NCI-H1930 (cell line): Measurements from ENCODE around the gene GKN1.

Source experiments
- DNase-seq, 2 experiments: peaks; one replicate each; lab custom pipeline; 2025; lab: John Stamatoyannopoulos, UW

GKN1 gene

DNA sequence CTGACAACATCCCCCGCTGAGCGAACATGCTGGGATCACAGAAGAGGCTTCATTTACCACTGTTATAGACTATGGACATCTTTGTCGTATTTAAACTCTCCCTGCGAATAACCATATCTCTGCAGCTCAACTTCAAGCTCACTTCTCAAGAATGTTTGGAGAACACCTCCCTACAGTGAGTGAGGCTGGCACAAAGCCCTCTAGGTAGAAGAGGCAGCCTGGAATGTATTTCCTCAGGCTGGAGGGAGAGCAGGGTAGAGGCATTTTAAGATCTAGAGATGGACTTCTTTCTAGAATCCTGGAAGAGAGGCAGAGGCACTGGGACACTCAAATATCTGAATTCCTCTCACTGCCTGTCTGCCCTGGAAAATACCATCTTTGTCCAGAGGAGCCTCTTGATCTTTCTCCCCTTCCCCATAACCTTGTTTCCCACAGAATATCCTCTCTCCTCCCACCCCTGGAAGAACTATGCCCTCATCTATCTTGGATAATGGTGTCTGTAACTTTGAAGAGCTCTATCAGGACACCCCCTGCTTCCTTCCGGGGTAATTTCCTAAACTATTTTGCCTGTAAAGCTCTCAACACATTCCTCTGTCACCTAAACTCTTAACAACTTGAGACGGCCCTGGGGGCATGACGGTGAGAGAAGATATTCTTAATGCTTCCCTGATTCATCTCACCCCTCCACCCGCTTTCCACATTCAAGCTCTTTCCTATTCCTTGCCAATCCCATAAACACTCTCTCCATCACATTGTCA, 36.2 kb downstream of the GKN1 start:
- DNase-seq, result no peak

DNA sequence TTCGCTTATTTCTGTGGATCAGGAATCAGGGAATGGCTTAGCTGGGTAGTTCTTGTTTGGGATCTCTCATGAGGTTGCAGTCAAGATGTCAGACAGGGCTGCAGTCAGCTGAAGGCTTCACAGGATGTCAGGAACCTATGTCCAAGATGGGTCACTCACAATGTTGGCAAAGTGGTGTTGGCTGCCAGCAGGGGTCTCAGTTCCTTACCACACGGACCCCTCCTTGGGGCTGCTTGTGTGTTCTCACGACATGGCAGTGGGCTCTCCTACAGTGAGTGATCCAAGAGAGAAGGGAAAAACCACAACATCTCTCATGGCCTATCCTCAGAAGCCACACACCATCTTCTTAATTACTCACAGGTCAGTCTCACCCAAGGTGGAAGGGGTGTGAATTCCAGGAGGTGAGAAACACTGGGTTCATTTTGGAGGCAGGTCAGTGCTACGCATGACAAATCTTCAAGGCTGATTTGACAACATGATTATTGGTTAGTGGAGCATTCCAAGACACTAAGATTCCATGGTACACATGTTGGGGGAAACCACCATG, 37.2 kb downstream of the GKN1 start:
- DNase-seq, result no peak

DNA sequence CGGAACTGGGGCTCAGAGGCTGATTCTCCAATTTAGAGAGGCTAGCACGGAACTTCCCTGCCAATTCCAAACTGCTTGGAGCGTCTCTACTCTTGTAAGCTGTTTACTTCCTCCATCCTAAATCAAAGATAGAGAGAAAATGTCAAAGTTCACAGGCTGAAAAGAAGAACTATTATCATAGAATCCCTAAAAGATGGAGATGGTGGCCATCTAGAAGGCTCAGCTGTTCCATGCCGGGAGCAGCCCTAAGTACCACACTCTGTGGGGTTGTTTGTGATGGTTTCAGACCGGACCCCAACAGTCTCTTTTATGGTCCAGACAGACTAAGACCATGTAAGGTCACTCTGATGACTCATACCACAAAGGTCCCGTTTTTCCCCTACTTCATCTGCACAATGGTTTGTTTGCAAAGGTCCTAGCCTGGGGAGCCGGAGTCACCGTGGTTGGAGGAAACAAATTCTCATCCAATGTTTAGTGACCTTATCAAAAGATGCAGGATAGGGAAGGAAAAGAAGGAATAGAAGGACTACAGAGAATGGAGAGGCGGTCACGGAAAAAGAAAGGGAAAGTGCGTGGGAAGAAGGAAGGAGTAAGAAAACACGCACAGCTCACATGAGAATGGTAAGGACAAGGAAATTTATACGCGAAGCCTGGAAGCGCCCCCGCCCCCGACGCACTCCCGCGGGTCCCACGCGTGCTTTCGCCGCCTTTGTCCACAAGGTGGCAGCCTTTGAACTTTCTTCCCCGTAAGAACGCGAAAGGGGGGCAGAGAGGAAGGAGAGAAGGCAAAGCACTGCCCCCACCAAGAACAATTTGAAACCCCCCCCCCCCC, 38.1 kb downstream of the GKN1 start:
- DNase-seq, result peak; percentile 21 to 44

DNA sequence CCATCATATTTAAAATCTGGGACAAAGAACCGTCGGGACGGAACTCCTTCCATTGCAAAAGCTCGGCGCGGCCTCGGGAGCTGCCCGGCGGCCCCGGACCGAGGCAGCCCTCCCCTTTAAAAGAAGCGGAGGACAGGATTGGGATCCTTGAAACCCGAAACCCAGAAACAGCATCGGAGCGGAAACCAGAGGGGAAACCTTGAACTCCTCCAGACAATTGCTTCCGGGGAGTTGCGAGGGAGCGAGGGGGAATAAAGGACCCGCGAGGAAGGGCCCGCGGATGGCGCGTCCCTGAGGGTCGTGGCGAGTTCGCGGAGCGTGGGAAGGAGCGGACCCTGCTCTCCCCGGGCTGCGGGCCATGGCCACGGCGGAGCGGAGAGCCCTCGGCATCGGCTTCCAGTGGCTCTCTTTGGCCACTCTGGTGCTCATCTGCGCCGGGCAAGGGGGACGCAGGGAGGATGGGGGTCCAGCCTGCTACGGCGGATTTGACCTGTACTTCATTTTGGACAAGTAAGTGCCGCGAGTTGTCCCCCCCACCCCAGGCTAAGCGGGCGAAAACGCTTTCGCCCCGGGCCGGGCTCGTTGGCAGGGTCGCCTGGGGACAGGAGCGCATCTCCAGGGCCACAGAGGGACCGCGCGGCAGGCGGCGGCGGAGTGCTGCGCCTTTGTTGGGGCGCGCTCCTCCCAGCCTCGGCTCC, 38.9 kb downstream of the GKN1 start, which contains the start of gene ANTXR1:
TSS of gene ANTXR1 (plus strand) at position 38 of the 698 bp plus-strand sequence. CDS start at position 359, 321 bp downstream.
- DNase-seq, result peak; percentile 17 to 44

DNA sequence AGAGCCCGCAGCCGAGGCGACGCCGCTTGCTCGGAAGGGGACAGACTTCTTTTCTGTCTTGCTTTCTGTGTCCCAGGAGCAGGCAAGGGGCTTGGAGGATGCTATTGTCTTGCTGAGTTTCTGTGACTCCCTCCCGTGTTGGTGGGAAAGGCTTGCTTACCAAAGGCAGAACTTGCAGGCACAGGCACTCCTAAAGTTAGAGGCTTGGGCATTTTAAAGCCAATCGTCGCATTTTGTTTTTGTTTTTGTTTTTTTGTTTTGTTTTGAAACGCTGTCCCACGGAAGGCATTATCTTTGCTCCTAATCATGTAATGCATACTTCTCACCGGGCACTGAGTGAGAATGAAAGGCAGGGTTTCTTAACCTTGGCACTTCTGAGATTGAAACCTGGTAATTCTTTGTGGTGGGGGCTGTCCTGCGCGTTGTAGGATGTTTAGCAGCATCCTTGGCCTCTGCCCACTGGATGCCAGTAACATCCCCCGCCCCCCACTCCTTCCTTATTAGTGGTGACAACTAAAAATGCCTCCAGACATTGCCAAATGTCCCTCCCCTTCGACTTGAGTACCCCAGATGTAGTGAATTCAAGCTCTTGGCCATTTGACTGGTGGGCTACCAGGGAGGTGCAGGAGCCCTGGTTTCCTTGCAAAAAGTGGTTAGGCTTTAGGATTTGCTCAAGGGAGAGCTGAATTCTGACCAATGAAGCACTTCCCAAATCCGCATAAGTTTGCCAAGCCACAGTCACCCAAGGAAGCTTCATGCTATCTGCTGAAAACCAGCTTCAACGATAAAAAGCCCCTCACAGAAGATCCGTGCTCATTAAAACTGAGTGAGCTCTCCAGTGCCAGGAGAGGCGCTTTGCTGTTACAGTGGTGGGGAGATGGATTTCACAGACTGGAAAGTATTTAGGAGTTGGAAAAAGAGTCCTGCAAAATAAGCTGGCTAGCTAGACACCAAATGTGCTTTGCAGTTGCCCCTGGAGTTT, 39.7 kb downstream of the GKN1 start:
- DNase-seq, result no peak

DNA sequence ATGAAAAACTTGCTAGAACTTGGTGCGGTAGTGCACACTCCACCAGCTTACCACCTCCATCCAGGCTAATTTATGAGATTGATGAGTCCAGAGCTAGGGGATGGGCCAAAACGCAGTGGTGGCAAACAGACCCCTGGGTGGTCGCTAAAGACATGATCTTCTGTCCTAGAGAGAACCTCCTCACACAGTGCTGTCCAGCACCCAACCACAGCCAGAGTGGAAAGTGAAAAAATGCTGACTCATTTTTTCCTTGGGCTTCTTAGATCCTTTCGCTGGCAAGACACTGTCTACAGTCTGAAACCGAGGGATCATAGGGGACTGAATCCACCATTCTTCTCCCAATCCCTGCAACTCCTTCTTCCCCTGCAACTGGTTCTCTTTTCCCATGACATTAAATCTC, 42.6 kb downstream of the GKN1 start:
- DNase-seq, result no peak

DNA sequence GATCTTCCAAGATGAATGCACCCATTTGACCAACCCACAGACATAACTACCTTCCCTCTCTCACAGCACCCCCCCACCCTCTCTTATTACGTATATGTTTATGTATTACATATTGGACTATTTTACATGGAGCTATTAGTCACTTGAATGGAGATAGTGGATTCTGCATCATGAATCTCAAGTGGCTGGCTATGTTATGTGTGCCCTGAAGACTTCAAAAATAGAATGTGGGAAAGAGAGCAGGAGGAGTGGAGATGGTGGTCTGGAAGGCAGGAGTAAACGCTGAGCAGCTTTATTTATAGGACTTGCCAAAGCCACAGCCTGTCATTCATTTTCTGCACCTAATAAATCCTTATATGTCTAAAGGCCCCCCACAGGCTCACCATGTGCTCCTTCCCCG, 43.4 kb downstream of the GKN1 start:
- no peak for DNase-seq

DNA sequence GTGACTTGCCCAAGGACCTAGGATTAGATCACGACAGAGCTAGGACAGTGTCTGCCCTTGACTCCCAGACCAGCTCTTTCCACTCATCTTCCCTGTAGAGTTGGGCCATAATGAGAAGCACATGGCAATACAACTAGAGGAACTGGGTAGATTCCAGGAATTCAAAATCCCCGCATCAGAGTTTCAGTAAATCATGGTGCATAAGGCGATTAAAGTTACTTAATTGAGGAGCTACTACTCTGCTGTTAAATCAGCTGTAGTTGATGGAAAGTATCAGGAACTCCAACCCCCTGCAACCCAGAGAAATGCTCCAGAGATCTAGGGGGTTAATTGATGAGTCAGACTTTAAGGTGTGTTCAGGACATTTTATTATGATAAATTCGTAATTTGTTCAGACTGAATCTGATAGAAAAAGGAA, 44.3 kb downstream of the GKN1 start:
- no peak for DNase-seq

DNA sequence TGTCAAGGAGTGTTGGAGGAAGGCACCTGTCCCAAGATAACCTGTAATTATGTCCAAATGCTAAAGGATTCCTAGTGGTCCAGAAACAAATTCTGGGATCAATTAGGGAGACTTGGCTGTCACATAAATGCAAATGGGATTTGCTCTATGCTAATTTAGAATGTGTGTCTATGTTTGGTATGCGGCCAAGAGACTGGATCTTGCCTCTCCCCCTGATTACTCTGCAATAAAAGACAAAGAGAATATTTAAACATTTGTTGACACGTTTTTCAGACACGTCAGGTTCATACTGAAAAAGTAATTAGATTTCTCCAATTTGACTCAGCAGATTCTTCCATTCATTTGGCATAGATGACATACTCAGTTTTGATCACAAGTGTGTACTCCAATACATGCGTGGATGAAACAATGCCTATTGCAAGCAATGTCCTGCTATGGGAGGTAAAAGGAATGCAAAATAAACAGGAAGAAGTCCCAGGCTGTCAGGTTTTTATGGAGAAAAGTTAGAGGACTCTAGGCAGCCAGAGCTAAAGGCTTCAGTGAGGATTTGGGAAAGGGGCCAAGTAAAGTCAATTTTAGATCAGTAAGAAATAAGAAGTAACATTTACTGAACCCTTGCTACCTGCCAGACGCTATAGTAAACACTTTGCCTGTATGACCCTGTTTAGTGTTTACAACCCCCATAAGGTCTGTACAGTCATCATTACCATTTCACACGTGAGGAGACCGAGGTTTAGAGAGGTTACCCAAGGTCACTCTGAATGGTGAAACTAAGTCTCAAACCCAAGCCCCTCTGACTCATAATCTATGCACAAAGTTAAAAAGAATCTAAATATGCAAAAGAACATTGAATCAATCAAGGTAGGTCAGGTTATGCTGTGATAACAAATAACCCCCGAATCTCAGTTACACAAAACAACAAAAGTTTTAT, 46.3 kb downstream of the GKN1 start:
- DNase-seq, result no peak

DNA sequence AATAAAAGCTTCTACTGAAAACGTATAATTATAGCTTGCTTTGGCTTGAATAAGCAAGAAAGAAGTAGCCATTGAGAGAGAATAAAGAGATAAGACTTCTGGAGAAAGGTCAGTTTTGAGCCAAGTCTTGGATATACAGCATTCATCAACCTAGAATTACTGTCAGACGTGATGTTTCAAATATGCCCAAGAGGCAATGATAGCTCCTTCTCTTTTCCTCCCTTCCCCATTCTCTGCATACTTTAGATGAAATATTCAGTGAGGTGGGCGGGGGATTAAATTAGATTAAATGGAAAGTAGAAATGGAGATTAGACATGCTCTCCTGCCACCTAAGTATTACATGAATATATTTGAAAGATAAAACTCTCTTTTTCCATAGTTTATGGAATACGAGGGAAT, 47.3 kb downstream of the GKN1 start:
- no peak for DNase-seq

DNA sequence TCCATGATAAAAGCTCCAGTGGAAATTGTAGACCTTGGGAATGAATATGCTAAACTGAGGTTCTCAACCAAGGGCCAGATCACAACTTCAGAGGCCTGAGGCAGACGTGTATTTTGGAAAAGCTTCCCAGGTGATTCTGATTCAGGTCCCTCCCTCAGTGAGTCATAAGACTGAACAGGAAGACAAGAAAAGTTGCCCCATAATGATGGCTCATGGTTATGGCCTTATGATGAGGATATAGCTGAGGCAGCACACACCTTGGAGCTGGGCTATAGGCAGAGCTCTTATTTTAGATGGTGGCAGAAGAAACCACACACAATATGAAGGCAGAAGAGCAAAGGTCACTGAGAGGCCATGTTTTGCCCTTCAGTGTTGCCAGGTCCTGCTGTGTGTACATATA, 48.1 kb downstream of the GKN1 start:
- DNase-seq, result no peak

DNA sequence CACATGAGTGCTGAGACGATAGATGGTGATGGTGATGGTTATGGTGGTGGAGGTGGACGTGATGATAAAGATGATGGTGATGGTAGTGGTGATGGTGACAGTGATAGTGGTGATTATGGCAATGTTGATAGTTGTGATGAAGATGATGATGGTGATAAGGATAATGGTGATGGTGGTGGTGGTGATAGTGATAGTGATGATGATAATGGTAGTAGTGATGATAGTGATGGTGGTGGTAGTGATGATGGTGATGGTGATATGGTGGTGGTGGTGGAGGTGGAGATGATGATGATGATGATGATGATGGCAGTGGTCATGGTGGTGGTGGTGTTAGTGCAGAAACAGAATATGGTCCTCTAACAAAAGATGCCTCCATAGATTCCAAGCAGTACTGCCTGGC, 48.8 kb downstream of the GKN1 start:
- no peak for DNase-seq

DNA sequence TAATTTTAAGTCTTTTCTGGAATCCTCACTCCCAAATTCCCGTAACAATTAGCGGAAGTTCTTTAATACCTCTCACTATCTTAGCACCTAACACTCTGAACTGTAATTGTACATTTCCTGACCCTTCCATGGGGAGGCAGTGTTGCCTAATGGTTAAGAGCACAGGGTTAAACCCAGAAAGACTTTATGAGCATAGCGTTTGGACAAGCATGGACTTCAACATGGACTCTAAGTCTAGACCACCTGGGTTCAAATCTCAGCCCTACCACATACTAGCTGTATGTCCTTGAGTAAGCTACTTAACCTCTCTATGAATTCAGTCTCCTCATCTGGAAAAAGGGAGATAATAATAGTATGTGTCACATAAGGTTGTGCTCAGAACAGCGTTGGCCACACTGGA, 51.6 kb downstream of the GKN1 start:
- DNase-seq, result peak; percentile 5 to 8

DNA sequence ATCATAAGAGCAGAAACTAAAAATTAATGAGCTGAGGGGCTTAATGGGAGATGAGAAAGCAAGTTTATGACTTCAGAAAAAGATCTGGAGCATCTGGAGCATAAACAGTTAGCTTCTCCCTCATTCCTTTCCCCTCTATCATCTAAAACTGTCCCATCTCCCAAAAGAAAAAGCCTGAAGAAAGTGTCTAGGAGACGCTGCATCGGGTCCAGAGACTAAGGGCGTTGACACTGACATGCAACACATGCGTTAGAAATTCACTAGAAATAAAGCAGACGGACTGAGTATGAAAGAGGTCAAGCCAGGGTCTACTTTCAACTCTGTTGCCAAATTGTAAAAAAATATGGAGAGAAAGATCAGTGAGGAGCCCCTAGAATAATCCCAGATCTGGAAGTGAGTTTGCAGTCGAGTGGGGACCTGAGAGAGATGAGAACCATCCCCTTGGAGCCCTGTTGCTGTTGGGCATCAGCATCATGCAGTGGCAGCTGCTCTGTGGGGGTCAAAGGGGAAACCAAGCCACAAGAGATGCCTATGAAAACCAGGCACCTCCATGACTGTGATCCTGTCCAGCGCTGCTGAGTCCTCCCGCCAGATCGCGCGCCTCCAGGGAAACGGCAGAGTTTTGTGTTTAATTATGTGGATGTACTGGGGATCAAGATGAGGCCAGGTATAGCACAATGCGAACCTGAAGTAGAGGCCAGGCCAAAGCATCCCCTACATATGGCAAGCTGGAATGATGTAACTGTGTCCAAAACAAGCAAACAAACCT, 52.4 kb downstream of the GKN1 start:
- no peak for DNase-seq
